DND-41 (cell line): ENCODE data around the gene SAMD11.

Experiments used
- ATAC-seq: fragments of 200-7000 bp; cut with Tn5 transposase; 3 replicates; pipeline ENCODE4 v1.9.1; 2021; ENCODE audit warnings: low read depth; ENCODE audit not compliant: insufficient read depth
- DNase-seq: peaks from one replicate; pipeline ENCODE4 v3.0.0-alpha.2; 2020
- H2AFZ ChIP-seq: 2 replicates; pipeline ENCODE4 v1.6.0; 2012; ENCODE audit warnings: low read depth, low read length
- H3K27ac ChIP-seq: 2 replicates; pipeline ENCODE4 v1.5.1; 2012; ENCODE audit warnings: low read length, inconsistent platforms
- H3K27me3 ChIP-seq: fragments of 200-600 bp; sonication (generic); 2 replicates; pipeline ENCODE4 v1.6.0; 2012; ENCODE audit warnings: low read length, mild to moderate bottlenecking, inconsistent platforms; ENCODE audit not compliant: insufficient read depth, poor library complexity
- H3K36me3 ChIP-seq: 2 replicates; pipeline ENCODE4 v1.5.1; 2012; ENCODE audit warnings: low read length, inconsistent platforms; ENCODE audit not compliant: insufficient read depth
- H3K4me1 ChIP-seq: 2 replicates; pipeline ENCODE4 v1.5.1; 2012; ENCODE audit warnings: mild to moderate bottlenecking, low read length; ENCODE audit not compliant: insufficient read depth
- H3K4me2 ChIP-seq: 2 replicates; pipeline ENCODE4 v1.6.0; 2012; ENCODE audit warnings: mild to moderate bottlenecking, moderate library complexity, low read length, inconsistent platforms; ENCODE audit not compliant: insufficient read depth
- H3K4me3 ChIP-seq, 2 experiments: fragments of 200-600 bp in 1 of 2; shearing (Covaris generic) in 1 of 2; 2 replicates each; pipeline ENCODE4 v1.5.1; 2012 to 2016; ENCODE audit warnings: inconsistent platforms in 2 of 2, low read length in 2 of 2, mild to moderate bottlenecking in 2 of 2, low read depth in 1 of 2, moderate library complexity in 1 of 2
- H3K79me2 ChIP-seq: 2 replicates; pipeline ENCODE4 v1.6.0; 2012; ENCODE audit warnings: low read length, inconsistent platforms; ENCODE audit not compliant: insufficient read depth
- H3K9ac ChIP-seq: 2 replicates; pipeline ENCODE4 v1.6.0; 2012; ENCODE audit warnings: low read depth, mild to moderate bottlenecking, inconsistent platforms, low read length, moderate library complexity
- H3K9me3 ChIP-seq: 2 replicates; pipeline ENCODE4 v1.5.1; 2012; ENCODE audit warnings: low read length, moderate library complexity, mild to moderate bottlenecking, inconsistent platforms; ENCODE audit not compliant: insufficient read depth, severe bottlenecking
- H4K20me1 ChIP-seq: 2 replicates; pipeline ENCODE4 v1.6.0; 2012; ENCODE audit warnings: low read length; ENCODE audit not compliant: insufficient read depth
- CTCF ChIP-seq: IDR thresholded peaks from 2 replicates; pipeline ENCODE4 v1.5.1; 2012; ENCODE audit warnings: borderline replicate concordance, low read length, moderate library complexity, mild to moderate bottlenecking; ENCODE audit not compliant: poor library complexity, severe bottlenecking; ENCODE audit errors: extremely low read depth
- EZH2 ChIP-seq: IDR thresholded peaks from 3 replicates; pipeline ENCODE4 v1.6.1; 2012; ENCODE audit warnings: borderline replicate concordance, low read depth, mild to moderate bottlenecking, moderate library complexity, low read length, inconsistent platforms; ENCODE audit not compliant: severe bottlenecking

Gene SAMD11

GRCh38 chr1:978835-979743 is 55.4 kb downstream of the SAMD11 start:
- H2AFZ ChIP-seq: no peak overlapping the region
- H3K4me1 ChIP-seq: peaks cover 17% of the 10 kb centered on the region
- H3K4me3 ChIP-seq: no peak overlapping the region
- H3K9ac ChIP-seq: no peak overlapping the region
- H3K4me2 ChIP-seq: no peak overlapping the region
- no peak overlapping the region for H3K27ac ChIP-seq
- no peaks in the 10 kb centered on the region for H3K79me2 ChIP-seq
- H3K9me3 ChIP-seq: no peaks in the 10 kb centered on the region
- TF ChIP-seq CTCF: no peak
- no peak for TF ChIP-seq EZH2
- H3K36me3 ChIP-seq: no peaks in the 10 kb centered on the region
- H3K27me3 ChIP-seq: peaks cover 9% of the 10 kb centered on the region
- DNase-seq (no peak), ATAC-seq (no peak)
- H4K20me1 ChIP-seq: peaks cover 12% of the 10 kb centered on the region

GRCh38 chr1:979744-980072 is 56.0 kb downstream of the SAMD11 start:
- no peak for ATAC-seq
- H4K20me1 ChIP-seq: peaks cover 12% of the 10 kb centered on the region
- no peaks in the 10 kb centered on the region for H3K79me2 ChIP-seq
- no peak overlapping the region for H3K4me3 ChIP-seq
- H3K4me2 ChIP-seq: no peak overlapping the region
- no peaks in the 10 kb centered on the region for H3K36me3 ChIP-seq
- no peak overlapping the region for H2AFZ ChIP-seq
- no peak overlapping the region for H3K9ac ChIP-seq
- peaks cover 17% of the 10 kb centered on the region for H3K4me1 ChIP-seq
- H3K9me3 ChIP-seq: no peaks in the 10 kb centered on the region
- no peak for TF ChIP-seq EZH2
- TF ChIP-seq CTCF: no peak
- no peak for DNase-seq
- H3K27ac ChIP-seq: no peak overlapping the region
- peaks cover 9% of the 10 kb centered on the region for H3K27me3 ChIP-seq

GRCh38 chr1:980137-980571 is 56.4 kb downstream of the SAMD11 start:
- ATAC-seq (no peak), DNase-seq (no peak)
- Histone ChIP-seq H2AFZ (no peak overlapping the region), H3K79me2 (no peaks in the 10 kb centered on the region), H3K4me3 (no peak overlapping the region), H4K20me1 (peaks cover 12% of the 10 kb centered on the region), H3K4me2 (no peak overlapping the region), H3K27ac (no peak overlapping the region), H3K9ac (no peak overlapping the region), H3K36me3 (no peaks in the 10 kb centered on the region), H3K9me3 (no peaks in the 10 kb centered on the region), H3K4me1 (peaks cover 16% of the 10 kb centered on the region), H3K27me3 (peaks cover 8% of the 10 kb centered on the region)
- TF ChIP-seq EZH2 (no peak), CTCF (no peak)
